Measurements from ENCODE around the gene PCBP2. TPM values are rescaled to one million over a fixed set of nuclear protein-coding genes. Genes with fewer than 3 reads are reported as not detected.

The PCBP2 gene
- total RNA-seq, 1 donor from 2014 or later: 503 TPM

- no peak for DNase-seq
- no peak for ATAC-seq (ENCODE audit: poor library complexity)
- intact Hi-C loops (cut with DNase I): no loop called here
Observed at GRCh38 chr12:53484686-53485575, 33.0 kb downstream of the PCBP2 start.

- intact Hi-C loops (cut with DNase I): no loop called here
- no peak for ATAC-seq (ENCODE audit: poor library complexity)
- DNase-seq: no peak
Observed at GRCh38 chr12:53485955-53486735, 34.2 kb downstream of the PCBP2 start.

GRCh38 chr12:53486736-53487487 is 35.0 kb downstream of the PCBP2 start:
- intact Hi-C loops (cut with DNase I): no loop called here
- ATAC-seq (ENCODE audit: poor library complexity): no peak
- no peak for DNase-seq

DNA sequence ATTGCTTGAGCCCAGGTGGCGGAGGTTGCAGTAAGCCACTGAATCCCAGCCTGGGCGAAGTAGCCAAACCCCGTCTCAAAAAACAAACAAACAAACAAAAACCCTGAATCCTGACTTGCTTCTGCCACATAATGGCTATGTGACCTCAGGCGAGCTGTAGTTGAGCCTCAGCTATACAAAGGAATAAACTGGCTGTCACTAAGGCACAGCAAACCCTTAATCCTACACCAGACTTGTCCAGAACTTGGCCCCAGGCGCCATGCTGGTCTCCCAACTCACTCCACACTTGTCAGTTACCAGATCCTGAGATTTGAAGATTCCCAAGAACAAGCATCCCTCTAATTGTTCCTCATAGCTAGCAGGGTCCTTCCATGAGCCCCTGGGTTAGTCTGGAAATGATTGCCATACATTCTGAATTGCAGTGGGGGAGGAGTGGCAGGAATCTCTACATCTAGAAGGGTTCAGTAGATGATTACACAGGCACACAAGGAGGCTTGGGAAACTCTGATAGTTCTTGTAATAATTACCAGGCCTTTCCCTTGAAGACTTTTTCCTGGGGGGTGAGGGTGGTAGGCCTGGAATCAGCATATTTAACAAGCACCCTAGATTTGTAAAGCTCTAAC is 37.5 kb downstream of the PCBP2 start:
- DNase-seq (no peak), ATAC-seq (ENCODE audit: poor library complexity) (no peak)
- intact Hi-C loops (cut with DNase I): no loop called here

- intact Hi-C loops (cut with DNase I): no loop called here
- ATAC-seq (ENCODE audit: poor library complexity) (no peak), DNase-seq (no peak)
Observed at GRCh38 chr12:53492188-53492587, 40.3 kb downstream of the PCBP2 start.

DNA sequence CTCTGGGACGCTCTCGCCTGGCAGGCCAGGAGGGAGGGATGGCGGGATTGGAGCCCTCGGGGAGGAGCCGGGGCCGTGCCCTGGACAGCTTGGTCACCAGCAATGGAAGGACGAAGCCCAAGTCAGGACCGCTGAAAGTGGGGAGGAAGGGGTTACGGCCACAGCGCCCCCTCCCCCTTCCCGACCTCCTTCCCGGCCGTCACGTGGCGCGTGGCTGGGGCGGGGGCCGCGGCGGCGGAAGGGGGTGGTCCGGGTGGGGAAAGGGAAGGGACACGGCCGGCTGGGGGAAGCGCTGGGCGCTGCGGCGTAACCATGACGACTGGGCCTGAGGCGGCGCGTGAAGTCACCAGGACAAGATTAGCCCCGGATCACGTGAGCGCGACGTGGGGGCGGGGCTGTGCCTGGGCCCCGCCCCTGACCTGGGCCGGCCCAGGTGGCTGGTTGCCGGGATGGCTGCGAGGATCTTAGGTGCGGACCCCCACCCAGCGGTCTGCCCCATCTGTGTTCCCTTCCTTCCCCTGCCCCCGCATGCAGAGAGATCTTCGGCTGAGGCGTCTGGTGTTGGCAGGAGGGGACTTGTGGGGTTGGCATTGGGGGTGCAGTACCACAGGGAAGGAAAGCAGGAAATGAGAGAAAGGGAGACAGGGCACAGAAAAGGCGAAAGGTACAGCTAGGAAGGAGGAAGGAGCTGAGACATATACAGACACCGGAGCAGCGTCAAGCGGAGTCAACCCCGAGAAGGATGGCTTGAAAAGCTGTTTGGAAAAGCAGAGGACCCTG is 41.1 kb downstream of the PCBP2 start:
- intact Hi-C loops (cut with DNase I): no loop called here
- peak; percentile 97 for ATAC-seq (ENCODE audit: poor library complexity)
- peak; percentile 95 for DNase-seq

DNA sequence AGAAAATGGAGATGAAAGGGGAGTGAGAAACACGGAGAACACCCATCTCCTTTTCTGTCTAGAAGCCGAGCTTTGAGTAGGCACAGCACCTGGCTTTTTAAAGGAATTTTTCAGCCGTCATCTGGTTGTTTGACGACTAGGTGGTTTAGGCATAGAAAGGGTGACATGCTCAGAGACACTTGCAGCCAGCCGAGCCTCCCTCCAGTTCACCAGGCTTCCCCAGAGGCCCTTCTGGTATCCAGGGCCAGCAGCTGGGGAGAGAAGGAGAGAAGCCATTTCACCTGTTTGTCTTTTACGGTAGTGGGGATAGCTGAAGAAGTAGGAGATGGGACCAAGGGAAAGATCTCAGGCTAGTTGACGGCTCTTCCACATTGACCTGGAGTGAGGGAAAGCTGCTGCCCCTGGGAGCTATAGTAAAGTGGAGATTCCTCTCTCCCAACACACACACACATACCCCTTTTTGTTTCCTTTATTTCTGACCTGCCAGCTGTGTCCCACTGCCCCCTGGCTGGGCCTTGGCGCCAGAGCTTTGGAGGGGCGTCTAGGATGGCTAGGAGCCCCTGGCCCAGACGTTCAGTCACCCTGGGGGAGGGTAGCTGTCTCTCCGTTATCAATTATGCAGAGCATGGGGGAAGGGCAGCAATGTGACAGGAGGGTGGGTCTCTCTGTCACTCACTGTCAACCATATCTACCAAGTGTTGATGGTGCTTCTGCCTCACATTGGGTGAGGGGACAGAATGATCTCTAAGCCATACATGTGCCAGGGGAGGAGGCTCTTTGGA is 41.9 kb downstream of the PCBP2 start:
- no peak for DNase-seq
- ATAC-seq (ENCODE audit: poor library complexity): no peak
- intact Hi-C loops (cut with DNase I): no loop called here

DNA sequence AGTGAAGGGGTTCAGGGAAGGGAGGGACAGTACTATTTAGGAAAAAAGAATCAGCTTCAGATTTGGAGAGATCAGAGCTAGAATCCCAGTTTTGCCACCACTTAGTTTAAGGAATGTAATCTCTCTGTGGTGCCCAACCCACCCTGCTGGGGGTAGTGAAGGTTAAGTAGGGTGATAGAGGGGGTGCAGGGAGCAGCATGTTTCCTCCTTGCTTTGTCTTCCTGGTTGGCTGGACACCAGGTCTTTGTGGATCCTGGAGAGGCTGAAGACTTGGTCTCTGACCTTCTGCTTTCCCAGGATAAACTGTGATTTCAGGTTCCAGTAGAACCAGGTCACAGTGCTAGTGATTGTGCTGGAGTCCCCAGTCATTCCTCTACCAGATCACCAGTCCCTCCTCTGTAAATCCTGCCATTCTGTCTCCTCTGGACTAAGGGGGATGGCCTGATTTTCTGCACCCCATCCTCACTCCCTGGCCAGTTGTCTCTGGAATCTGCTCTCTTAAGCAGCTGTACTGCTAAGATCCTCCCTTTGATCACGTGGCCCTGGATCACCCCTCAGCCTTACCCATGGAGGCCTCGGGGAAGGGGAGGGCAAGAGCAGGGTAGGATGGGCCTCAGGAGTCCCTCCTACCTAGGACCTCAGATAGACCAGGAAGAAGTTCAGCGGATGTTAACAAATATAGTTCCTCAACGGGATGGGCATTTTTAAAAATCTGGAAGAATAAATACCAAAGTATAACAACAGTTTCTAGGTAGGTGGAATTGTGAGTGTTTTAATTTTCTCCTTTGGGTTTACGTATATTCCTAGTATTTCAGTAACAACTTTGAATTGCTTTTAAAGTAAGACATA is 44.2 kb downstream of the PCBP2 start:
- peak; percentile 72 for DNase-seq
- no peak for ATAC-seq (ENCODE audit: poor library complexity)
- intact Hi-C loops (cut with DNase I): loop anchor here (5.0 kb wide), 1 partner anchor 34 kb away; no protein-coding TSS in a partner anchor

DNA sequence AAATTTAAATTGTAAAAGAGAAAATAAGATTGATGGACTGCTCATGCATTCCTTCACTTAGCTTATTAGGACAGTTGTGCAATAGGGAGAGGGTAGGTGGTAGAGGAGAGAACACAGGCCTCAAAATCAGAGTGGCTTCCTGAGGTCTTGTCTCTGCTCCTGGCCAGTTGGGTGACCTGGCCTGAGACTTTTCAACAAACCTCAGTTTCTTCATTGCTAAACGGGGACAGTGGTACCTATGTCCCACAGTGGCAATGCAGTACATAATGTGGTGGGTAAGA is 44.8 kb downstream of the PCBP2 start:
- intact Hi-C loops (cut with DNase I): loop anchor here (5.0 kb wide), 1 partner anchor 34 kb away; no protein-coding TSS in a partner anchor
- DNase-seq: no peak
- no peak for ATAC-seq (ENCODE audit: poor library complexity)

- ATAC-seq (ENCODE audit: poor library complexity): no peak
- no peak for DNase-seq
- intact Hi-C loops (cut with DNase I): loop anchor here (5.0 kb wide), 1 partner anchor 35 kb away; no protein-coding TSS in a partner anchor
Observed at GRCh38 chr12:53497461-53497860, 45.6 kb downstream of the PCBP2 start.

GRCh38 chr12:53498235-53498630 is 46.3 kb downstream of the PCBP2 start:
- ATAC-seq (ENCODE audit: poor library complexity) (no peak), DNase-seq (no peak)
- intact Hi-C loops (cut with DNase I): loop anchor here (5.0 kb wide), 1 partner anchor 36 kb away; no protein-coding TSS in a partner anchor

- ATAC-seq (ENCODE audit: poor library complexity) (peak; percentile 10), DNase-seq (peak; percentile 78)
- intact Hi-C loops (cut with DNase I): loop anchor here (5.0 to 10.0 kb wide), 2 partner anchors 37 to 175 kb away; partner anchors contain the start of gene AAAS
Observed at GRCh38 chr12:53499266-53500141, 47.6 kb downstream of the PCBP2 start, which contains the start of gene MAP3K12. Gene MAP3K12, minus strand, starts transcription at chr12:53499458. Its CDS starts 12,067 bp downstream, at chr12:53487391.

GRCh38 chr12:53500142-53500775 is 48.4 kb downstream of the PCBP2 start:
- peak; percentile 12 for ATAC-seq (ENCODE audit: poor library complexity)
- intact Hi-C loops (cut with DNase I): loop anchor here (10.0 kb wide), 1 partner anchor 175 kb away; the partner anchor contains the start of gene AAAS
- peak; percentile 70 for DNase-seq

DNA sequence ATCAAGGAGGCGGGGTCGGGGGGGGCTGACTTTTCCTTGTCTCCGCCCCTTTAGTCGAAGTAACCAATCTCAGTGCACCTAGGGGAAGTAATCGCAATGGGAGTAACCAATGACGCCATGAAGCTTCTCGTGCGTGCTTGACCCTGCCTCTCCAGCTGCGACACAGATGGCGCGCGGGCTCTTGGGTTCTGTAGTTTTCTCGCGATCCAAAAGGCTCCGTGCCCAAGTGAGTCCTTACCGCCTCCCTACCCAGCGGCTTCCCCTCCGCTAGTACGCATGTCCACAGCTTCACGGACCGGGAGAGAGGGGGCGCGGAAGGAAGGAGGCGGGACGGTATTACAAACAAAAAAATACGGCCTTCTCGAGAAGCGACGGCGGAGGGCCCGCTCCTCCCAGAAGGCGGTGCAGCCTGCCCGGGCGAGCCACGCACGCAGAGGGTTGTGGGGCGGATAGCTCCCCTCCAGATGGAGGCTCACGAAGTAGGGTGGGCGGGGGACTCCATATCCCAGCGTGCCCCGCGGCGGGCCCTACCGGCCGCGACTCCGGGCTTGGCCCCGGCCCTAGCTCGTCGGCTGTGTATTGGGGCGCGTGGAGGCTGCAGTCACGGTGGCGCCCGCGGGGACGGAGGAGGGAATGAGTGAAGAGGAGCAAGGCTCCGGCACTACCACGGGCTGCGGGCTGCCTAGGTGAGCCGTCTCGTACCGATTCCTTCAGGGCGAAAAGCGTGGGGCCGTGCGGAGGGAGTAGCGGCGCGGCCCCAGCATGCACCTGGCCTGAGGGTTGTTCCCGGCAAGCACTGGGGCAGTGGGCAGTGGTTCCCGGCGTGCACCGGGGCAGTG is 49.1 kb downstream of the PCBP2 start, which contains the start of gene TARBP2:
Gene TARBP2 (plus strand): TSS at position 508 of the 839 bp plus-strand sequence. CDS start 126 bp downstream, at position 634.
- intact Hi-C loops (cut with DNase I): loop anchor here (10.0 kb wide), 1 partner anchor 176 kb away; the partner anchor contains the start of gene AAAS
- peak; percentile 88 for ATAC-seq (ENCODE audit: poor library complexity)
- DNase-seq: peak; percentile 99

All from Right ventricle myocardium superior (tissue), 1 donor.